HepG2 (cell line): ENCODE data around the gene KCTD21. TPM values are rescaled to one million over a fixed set of nuclear protein-coding genes. Genes with fewer than 3 reads are reported as not detected.

Experiments
- AGO2 ChIP-seq: fragments of 200-400 bp; formaldehyde crosslinking; optimal IDR thresholded peaks from 2 replicates; pipeline ENCODE3; 2017; ENCODE audit warnings: mild to moderate bottlenecking, low read depth, low read length, moderate library complexity
- AHR ChIP-seq: IDR thresholded peaks from 2 replicates; pipeline ENCODE4 v1.6.1; 2018; ENCODE audit warnings: missing genetic modification reagents, missing compliant biosample characterization
- ESRRA ChIP-seq: sonication (generic); formaldehyde crosslinking; IDR thresholded peaks from 2 replicates; pipeline ENCODE4 v1.5.1; 2020; ENCODE audit warnings: mild to moderate bottlenecking, low read depth, missing genetic modification reagents
- GLI4 ChIP-seq: sonication (generic); formaldehyde crosslinking; IDR thresholded peaks from 2 replicates; pipeline ENCODE4 v1.5.1; 2020; ENCODE audit warnings: missing genetic modification reagents, mild to moderate bottlenecking, moderate library complexity, borderline replicate concordance
- GTF3A ChIP-seq: sonication (generic); formaldehyde crosslinking; conservative IDR thresholded peaks from 2 replicates; pipeline ENCODE4 v1.4.0; 2020; ENCODE audit warnings: mild to moderate bottlenecking, missing genetic modification reagents
- POGZ ChIP-seq: sonication (generic); formaldehyde crosslinking; IDR thresholded peaks from 2 replicates; pipeline ENCODE4 v1.4.0; 2020; ENCODE audit warnings: mild to moderate bottlenecking, missing genetic modification reagents
- RAD51 ChIP-seq: fragments of 450-650 bp; IDR thresholded peaks from 2 replicates; pipeline ENCODE4 v1.6.1; 2016; ENCODE audit warnings: borderline replicate concordance
- RFX1 ChIP-seq: fragments of 450-650 bp; IDR thresholded peaks from 2 replicates; pipeline ENCODE4 v1.6.1; 2017
- SAFB2 ChIP-seq: sonication (generic); formaldehyde crosslinking; IDR thresholded peaks from 2 replicates; pipeline ENCODE4 v1.5.1; 2020; ENCODE audit warnings: missing genetic modification reagents, low read depth, mild to moderate bottlenecking, borderline replicate concordance
- U2AF1 ChIP-seq: fragments of 200-400 bp; formaldehyde crosslinking; optimal IDR thresholded peaks from 2 replicates; pipeline ENCODE3; 2017; ENCODE audit warnings: mild to moderate bottlenecking, low read depth, low read length
- ZBTB1 ChIP-seq: sonication (generic); formaldehyde crosslinking; IDR thresholded peaks from 2 replicates; pipeline ENCODE4 v1.4.0; 2020; ENCODE audit warnings: missing genetic modification reagents, borderline replicate concordance
- ZC3H13 ChIP-seq: sonication (generic); formaldehyde crosslinking; IDR thresholded peaks from 2 replicates; pipeline ENCODE4 v1.8.1; 2023; ENCODE audit warnings: mild to moderate bottlenecking, missing genetic modification reagents, moderate library complexity
- ZFP1 ChIP-seq: IDR thresholded peaks from 2 replicates; pipeline ENCODE4 v1.6.1; 2016
- ZNF232 ChIP-seq: sonication (generic); formaldehyde crosslinking; IDR thresholded peaks from 2 replicates; pipeline ENCODE4 v1.4.0; 2020; ENCODE audit warnings: missing genetic modification reagents, borderline replicate concordance
- ZNF737 ChIP-seq: sonication (generic); formaldehyde crosslinking; IDR thresholded peaks from 2 replicates; pipeline ENCODE4 v1.5.0; 2020; ENCODE audit warnings: missing genetic modification reagents, mild to moderate bottlenecking, borderline replicate concordance
- ZSCAN12 ChIP-seq: sonication (generic); formaldehyde crosslinking; IDR thresholded peaks from 2 replicates; pipeline ENCODE4 v1.9.0; 2021; ENCODE audit warnings: mild to moderate bottlenecking, missing genetic modification reagents
- ZSCAN21 ChIP-seq: sonication (generic); formaldehyde crosslinking; IDR thresholded peaks from 2 replicates; pipeline ENCODE4 v1.8.0; 2022; ENCODE audit warnings: mild to moderate bottlenecking, missing genetic modification reagents, moderate library complexity, borderline replicate concordance
- polyA plus RNA-seq, 8 experiments: library from polyadenylated mRNA; depleted of rRNA in 3 of 8; stranded (reverse) in 7 of 8; unstranded in 1 of 8; fragments of >200 nt; fragmentation: Illumina TruSeq in 4 of 8; extraction: Trizol in 4 of 8; gene quantifications; 2 replicates each; pipeline versions ENCODE4 v1.2.1 to v1.2.3, GENCODE V29; 2011 to 2016; ENCODE audit warnings: low read depth in 4 of 8, missing spikeins in 1 of 8, mixed read lengths in 1 of 8; ENCODE audit not compliant: insufficient read depth in 1 of 8
- total RNA-seq, 5 experiments: library from RNA; depleted of rRNA; stranded (reverse); fragments of >200 nt; fragmentation: Illumina TruSeq; extraction: Trizol; gene quantifications; 2 replicates each; pipeline ENCODE4 v1.2.3, GENCODE V29; 2016; ENCODE audit warnings: low read depth in 1 of 5
- TF ChIP-seq, protein P1 (sequence below): sonication (generic); formaldehyde crosslinking; IDR thresholded peaks from 2 replicates; pipeline ENCODE4 v1.4.0; 2020; ENCODE audit warnings: missing genetic modification reagents; ENCODE audit errors: not compliant biosample characterization
- TF ChIP-seq, protein P2 (sequence below): IDR thresholded peaks from 2 replicates; pipeline ENCODE4 v1.6.1; 2016
- TF ChIP-seq, protein P3 (sequence below): sonication (generic); formaldehyde crosslinking; IDR thresholded peaks from 2 replicates; pipeline ENCODE4 v1.8.0; 2022; ENCODE audit warnings: mild to moderate bottlenecking, missing genetic modification reagents, borderline replicate concordance
- TF ChIP-seq, protein P4 (sequence below): sonication (generic); formaldehyde crosslinking; IDR thresholded peaks from 2 replicates; pipeline ENCODE4 v1.8.0; 2022; ENCODE audit warnings: missing genetic modification reagents, mild to moderate bottlenecking, borderline replicate concordance
- TF ChIP-seq, protein P5 (sequence below): sonication (generic); formaldehyde crosslinking; IDR thresholded peaks from 2 replicates; pipeline ENCODE4 v1.5.1; 2020; ENCODE audit warnings: mild to moderate bottlenecking, moderate library complexity, missing genetic modification reagents
- TF ChIP-seq, protein P6 (sequence below): sonication (generic); formaldehyde crosslinking; IDR thresholded peaks from 2 replicates; pipeline ENCODE4 v1.4.0; 2020; ENCODE audit warnings: mild to moderate bottlenecking, missing genetic modification reagents

KCTD21 gene
- total and polyA plus RNA-seq, 2 of the 13 experiments (the other 11 are each of a cell fraction or from before 2014, with no cell fraction given) = 3.1 to 13.5 TPM

DNA sequence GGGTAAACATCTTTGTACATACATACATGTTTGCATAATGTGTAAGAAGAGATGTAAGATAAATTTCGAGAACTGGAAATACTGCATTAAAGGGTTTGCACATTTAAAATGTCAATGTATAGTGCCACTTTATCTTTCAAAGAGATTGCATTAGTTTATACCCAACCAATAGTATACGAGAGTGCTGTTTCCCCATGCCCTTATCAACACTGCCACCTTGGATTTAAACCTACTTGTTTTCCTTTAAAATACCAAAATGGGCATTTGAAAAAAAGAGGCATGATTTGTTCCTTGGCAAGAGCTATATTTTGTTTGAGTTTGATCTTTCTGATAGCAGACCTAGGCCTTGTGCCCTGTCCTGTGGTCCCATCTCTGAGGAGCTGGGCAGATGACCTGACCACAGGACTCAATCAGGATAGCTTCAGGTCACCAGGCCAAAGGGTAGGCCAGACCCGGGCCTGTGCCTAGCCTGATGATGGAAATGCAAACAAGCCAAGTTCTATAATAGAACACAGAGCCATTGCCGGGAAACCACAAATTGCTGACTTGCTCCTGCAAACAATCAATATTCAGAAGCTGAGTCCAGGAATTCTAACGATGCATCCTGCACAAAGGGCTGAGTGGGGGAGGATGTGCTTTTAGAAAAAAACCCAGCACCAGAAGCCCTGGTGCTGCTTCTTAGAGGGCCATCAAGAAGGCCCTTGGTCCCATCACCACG lies 32.1 kb downstream of the KCTD21 start (continued):
- TF ChIP-seq RAD51 (no peak), AHR (CRISPR knock-in tag) (no peak), ZSCAN21 (CRISPR knock-in tag) (no peak; the same call in 1 of the 2 replicates), ZFP1 (0 out of 2 replicates have a peak, but pooled peaks have one; percentile 17), SAFB2 (no peak; the same call in 1 of the 2 replicates), ZC3H13 (CRISPR knock-in tag) (no peak), ZNF737 (no peak), U2AF1 (no peak), GLI4 (CRISPR knock-in tag) (no peak), ZSCAN12 (CRISPR knock-in tag) (no peak), ZBTB1 (CRISPR knock-in tag) (no peak), ZNF232 (CRISPR knock-in tag) (peak; percentile 65; the same call in 1 of the 2 replicates), POGZ (CRISPR knock-in tag) (peak; percentile 86), GTF3A (CRISPR knock-in tag) (no peak), RFX1 (no peak), ESRRA (CRISPR knock-in tag) (peak; percentile 85), AGO2 (no peak)
- TF ChIP-seq, protein P1, sequence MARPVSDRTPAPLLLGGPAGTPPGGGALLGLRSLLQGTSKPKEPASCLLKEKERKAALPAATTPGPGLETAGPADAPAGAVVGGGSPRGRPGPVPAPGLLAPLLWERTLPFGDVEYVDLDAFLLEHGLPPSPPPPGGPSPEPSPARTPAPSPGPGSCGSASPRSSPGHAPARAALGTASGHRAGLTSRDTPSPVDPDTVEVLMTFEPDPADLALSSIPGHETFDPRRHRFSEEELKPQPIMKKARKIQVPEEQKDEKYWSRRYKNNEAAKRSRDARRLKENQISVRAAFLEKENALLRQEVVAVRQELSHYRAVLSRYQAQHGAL (CRISPR knock-in tag) = no peak
- TF ChIP-seq, protein P2, sequence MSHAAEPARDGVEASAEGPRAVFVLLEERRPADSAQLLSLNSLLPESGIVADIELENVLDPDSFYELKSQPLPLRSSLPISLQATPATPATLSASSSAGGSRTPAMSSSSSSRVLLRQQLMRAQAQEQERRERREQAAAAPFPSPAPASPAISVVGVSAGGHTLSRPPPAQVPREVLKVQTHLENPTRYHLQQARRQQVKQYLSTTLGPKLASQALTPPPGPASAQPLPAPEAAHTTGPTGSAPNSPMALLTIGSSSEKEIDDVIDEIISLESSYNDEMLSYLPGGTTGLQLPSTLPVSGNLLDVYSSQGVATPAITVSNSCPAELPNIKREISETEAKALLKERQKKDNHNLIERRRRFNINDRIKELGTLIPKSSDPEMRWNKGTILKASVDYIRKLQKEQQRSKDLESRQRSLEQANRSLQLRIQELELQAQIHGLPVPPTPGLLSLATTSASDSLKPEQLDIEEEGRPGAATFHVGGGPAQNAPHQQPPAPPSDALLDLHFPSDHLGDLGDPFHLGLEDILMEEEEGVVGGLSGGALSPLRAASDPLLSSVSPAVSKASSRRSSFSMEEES (CRISPR knock-in tag) = peak; percentile 82
- TF ChIP-seq, protein P3, sequence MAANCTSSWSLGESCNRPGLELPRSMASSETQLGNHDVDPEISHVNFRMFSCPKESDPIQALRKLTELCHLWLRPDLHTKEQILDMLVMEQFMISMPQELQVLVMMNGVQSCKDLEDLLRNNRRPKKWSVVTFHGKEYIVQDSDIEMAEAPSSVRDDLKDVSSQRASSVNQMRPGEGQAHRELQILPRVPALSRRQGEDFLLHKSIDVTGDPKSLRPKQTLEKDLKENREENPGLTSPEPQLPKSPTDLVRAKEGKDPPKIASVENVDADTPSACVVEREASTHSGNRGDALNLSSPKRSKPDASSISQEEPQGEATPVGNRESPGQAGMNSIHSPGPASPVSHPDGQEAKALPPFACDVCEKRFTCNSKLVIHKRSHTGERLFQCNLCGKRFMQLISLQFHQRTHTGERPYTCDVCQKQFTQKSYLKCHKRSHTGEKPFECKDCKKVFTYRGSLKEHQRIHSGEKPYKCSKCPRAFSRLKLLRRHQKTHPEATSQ = no peak
- TF ChIP-seq, protein P4, sequence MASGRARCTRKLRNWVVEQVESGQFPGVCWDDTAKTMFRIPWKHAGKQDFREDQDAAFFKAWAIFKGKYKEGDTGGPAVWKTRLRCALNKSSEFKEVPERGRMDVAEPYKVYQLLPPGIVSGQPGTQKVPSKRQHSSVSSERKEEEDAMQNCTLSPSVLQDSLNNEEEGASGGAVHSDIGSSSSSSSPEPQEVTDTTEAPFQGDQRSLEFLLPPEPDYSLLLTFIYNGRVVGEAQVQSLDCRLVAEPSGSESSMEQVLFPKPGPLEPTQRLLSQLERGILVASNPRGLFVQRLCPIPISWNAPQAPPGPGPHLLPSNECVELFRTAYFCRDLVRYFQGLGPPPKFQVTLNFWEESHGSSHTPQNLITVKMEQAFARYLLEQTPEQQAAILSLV (CRISPR knock-in tag) = no peak
- TF ChIP-seq, protein P5, sequence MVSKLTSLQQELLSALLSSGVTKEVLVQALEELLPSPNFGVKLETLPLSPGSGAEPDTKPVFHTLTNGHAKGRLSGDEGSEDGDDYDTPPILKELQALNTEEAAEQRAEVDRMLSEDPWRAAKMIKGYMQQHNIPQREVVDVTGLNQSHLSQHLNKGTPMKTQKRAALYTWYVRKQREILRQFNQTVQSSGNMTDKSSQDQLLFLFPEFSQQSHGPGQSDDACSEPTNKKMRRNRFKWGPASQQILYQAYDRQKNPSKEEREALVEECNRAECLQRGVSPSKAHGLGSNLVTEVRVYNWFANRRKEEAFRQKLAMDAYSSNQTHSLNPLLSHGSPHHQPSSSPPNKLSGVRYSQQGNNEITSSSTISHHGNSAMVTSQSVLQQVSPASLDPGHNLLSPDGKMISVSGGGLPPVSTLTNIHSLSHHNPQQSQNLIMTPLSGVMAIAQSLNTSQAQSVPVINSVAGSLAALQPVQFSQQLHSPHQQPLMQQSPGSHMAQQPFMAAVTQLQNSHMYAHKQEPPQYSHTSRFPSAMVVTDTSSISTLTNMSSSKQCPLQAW (CRISPR knock-in tag) = peak; percentile 76; the same call in 1 of the 2 replicates
- TF ChIP-seq, protein P6, sequence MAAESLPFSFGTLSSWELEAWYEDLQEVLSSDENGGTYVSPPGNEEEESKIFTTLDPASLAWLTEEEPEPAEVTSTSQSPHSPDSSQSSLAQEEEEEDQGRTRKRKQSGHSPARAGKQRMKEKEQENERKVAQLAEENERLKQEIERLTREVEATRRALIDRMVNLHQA (CRISPR knock-in tag) = no peak
